Tibial nerve (tissue), 3 donors: Measurements from ENCODE around the gene FIBCD1.

Source experiments
- CTCF ChIP-seq, 5 experiments: fragments of 200-600 bp in 3 of 5; fragments of 450-650 bp in 2 of 5; sonication (generic) in 3 of 5; IDR thresholded peaks; one replicate each; pipeline ENCODE4 v1.5.1; 2016 to 2019; ENCODE audit warnings: antibody characterized with exemption in 5 of 5, mild to moderate bottlenecking in 3 of 5, moderate library complexity in 2 of 5
- POLR2A ChIP-seq, 2 donors: fragments of 450-650 bp; IDR thresholded peaks; one replicate each; pipeline ENCODE4 v1.6.1; 2017; ENCODE audit warnings: antibody characterized with exemption in 2 of 2, mild to moderate bottlenecking in 2 of 2, moderate library complexity in 2 of 2

GRCh38 chr9:130981756-130982137, 42.7 kb upstream of the FIBCD1 start:
- TF ChIP-seq POLR2A (IDR thresholded peaks at IDR 0.05) (no peak), CTCF (IDR thresholded peaks at IDR 0.05) (no peak)
